Smooth muscle cell (in vitro differentiated cells): ENCODE measurements around the gene SMIM45.

Experiments used
- DNase-seq: peaks from one replicate; lab custom pipeline; 2025; ENCODE audit not compliant: unreplicated experiment; lab: John Stamatoyannopoulos, UW
- H2AFZ ChIP-seq: fragments of 200-600 bp; sonication (generic); 2 replicates; pipeline ENCODE4 v1.6.0; 2016; ENCODE audit warnings: antibody characterized with exemption, low read depth, mild to moderate bottlenecking
- H3F3A ChIP-seq: fragments of 200-600 bp; sonication (generic); 2 replicates; pipeline ENCODE4 v1.6.0; 2017; ENCODE audit warnings: antibody characterized with exemption, low read depth
- H3K27ac ChIP-seq: fragments of 200-600 bp; sonication (generic); 2 replicates; pipeline ENCODE4 v1.5.1; 2016; ENCODE audit warnings: low read depth, mild to moderate bottlenecking
- H3K27me3 ChIP-seq: fragments of 200-600 bp; sonication (generic); 2 replicates; pipeline ENCODE4 v1.6.1; 2016; ENCODE audit warnings: low read depth, mild to moderate bottlenecking
- H3K36me3 ChIP-seq: fragments of 200-600 bp; sonication (generic); 2 replicates; pipeline ENCODE4 v1.5.1; 2016; ENCODE audit warnings: low read depth
- H3K4me1 ChIP-seq: fragments of 200-600 bp; sonication (generic); 2 replicates; pipeline ENCODE4 v1.5.1; 2016; ENCODE audit warnings: low read depth
- H3K4me2 ChIP-seq: fragments of 200-600 bp; sonication (generic); 2 replicates; pipeline ENCODE4 v1.6.0; 2016; ENCODE audit warnings: mild to moderate bottlenecking
- H3K4me3 ChIP-seq: fragments of 200-600 bp; sonication (generic); 2 replicates; pipeline ENCODE4 v1.5.1; 2016; ENCODE audit warnings: mild to moderate bottlenecking
- H3K79me2 ChIP-seq: fragments of 200-600 bp; sonication (generic); 2 replicates; pipeline ENCODE4 v1.6.0; 2016; ENCODE audit warnings: low read depth, mild to moderate bottlenecking
- H3K9ac ChIP-seq: fragments of 200-600 bp; sonication (generic); 2 replicates; pipeline ENCODE4 v1.6.0; 2016; ENCODE audit warnings: low read depth
- H3K9me3 ChIP-seq: fragments of 200-600 bp; sonication (generic); replicated peaks from 2 replicates; pipeline ENCODE4 v1.5.1; 2016; ENCODE audit warnings: low read depth
- H4K20me1 ChIP-seq: fragments of 200-600 bp; sonication (generic); 2 replicates; pipeline ENCODE4 v1.6.0; 2016; ENCODE audit warnings: low read depth
- WGBS: methylation state at CpG from one replicate; pipeline ENCODE4 v1.1.7; 2016; ENCODE audit warnings: low lambda C conversion rate; 5-methylcytosine and 5-hydroxymethylcytosine counted together
- TF ChIP-seq, protein P1 (sequence below): fragments of 200-600 bp; sonication (generic); IDR thresholded peaks from 2 replicates; pipeline ENCODE4 v1.5.1; 2017; ENCODE audit warnings: borderline replicate concordance, mild to moderate bottlenecking, antibody characterized with exemption; ENCODE audit not compliant: insufficient read depth, poor library complexity, severe bottlenecking

Gene SMIM45

DNA sequence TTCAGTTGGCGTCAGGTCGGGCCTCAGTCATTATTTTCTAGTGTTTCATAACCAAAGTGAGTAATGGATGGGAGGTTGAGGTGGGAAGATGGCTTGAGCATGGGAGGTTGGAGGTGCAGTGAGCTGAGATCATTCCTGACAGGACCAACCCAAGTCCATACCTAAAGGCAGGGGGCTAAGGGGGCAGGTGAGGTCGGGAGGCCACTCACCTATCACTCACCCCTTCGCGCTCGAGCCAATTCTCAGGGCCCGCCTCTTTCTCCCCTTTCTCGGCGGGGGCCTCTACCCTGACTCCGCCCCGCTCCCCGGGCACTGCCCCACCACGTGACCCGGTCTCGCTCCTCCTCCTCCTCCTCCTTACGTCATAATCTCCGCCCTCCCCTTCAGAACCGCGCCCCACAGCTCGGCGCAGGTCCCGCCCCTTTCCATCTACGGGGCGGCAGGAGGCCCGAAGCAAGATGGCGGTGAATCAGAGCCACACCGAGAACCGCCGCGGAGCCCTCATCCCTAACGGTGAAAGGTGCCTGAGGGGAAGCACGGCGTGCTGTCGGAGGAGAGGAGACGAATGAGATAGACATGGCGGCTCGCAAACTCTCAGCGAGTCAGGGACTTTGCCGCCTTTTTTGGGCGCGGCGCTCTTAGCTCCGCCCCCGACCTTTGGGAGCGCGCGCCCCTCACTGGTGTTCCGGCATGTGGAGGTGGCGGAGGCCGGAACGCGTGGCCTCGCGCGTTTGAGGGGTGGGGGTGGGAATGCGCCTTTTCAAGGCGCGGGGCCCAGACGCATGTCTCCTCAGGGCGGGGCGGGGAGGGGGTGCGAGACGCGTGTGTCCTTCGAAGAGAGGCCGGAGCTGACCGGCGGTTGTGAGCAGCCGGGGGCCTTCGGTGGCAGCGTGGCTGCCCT, 46.7 kb downstream of the SMIM45 start, which contains the start of gene WBP2NL:
TSS of gene WBP2NL (plus strand) at position 428 of the 901 bp plus-strand sequence. CDS start at position 459, 31 bp downstream.
- Histone ChIP-seq H3K27ac (no peak within 1 kb of the TSS), H3K4me2 (no peak within 1 kb of the TSS), H3K27me3 (no peaks in the 10 kb centered on the region), H3K4me1 (no peaks in the 10 kb centered on the region), H3K36me3 (no peaks in the 10 kb centered on the region), H4K20me1 (no peaks in the 10 kb centered on the region), H3K79me2 (no peaks in the 10 kb centered on the region), H3F3A (no peaks in the 10 kb centered on the region), H3K9me3 (no peaks in the 10 kb centered on the region), H3K4me3 (no peak within 1 kb of the TSS), H2AFZ (no peak within 1 kb of the TSS), H3K9ac (no peak within 1 kb of the TSS)
- WGBS: 97% methylated on average over 50 of the region's 71 CpGs
- TF ChIP-seq, protein P1, sequence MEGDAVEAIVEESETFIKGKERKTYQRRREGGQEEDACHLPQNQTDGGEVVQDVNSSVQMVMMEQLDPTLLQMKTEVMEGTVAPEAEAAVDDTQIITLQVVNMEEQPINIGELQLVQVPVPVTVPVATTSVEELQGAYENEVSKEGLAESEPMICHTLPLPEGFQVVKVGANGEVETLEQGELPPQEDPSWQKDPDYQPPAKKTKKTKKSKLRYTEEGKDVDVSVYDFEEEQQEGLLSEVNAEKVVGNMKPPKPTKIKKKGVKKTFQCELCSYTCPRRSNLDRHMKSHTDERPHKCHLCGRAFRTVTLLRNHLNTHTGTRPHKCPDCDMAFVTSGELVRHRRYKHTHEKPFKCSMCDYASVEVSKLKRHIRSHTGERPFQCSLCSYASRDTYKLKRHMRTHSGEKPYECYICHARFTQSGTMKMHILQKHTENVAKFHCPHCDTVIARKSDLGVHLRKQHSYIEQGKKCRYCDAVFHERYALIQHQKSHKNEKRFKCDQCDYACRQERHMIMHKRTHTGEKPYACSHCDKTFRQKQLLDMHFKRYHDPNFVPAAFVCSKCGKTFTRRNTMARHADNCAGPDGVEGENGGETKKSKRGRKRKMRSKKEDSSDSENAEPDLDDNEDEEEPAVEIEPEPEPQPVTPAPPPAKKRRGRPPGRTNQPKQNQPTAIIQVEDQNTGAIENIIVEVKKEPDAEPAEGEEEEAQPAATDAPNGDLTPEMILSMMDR: no peak
- DNase-seq: no peak

DNA sequence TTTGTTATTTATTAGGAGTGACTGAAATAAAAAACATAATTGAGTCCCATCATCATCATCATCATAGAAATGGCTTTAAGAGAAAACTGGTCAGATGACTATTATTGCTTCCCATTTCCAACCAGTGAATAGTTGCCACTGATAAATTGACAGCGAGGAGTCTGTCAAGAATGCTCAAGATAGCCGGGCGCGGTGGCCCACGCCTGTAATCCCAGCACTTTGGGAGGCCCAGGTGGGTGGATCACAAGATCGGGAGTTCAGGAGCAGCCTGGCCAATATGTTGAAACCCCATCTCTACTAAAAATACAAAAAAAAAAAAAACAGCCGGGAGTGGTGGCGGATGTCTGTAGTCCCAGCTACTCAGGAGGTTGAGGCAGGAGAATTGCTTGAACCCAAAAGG, 48.5 kb downstream of the SMIM45 start:
- H3K4me3 ChIP-seq: no peak overlapping the region
- TF ChIP-seq, protein P1: no peak

DNA sequence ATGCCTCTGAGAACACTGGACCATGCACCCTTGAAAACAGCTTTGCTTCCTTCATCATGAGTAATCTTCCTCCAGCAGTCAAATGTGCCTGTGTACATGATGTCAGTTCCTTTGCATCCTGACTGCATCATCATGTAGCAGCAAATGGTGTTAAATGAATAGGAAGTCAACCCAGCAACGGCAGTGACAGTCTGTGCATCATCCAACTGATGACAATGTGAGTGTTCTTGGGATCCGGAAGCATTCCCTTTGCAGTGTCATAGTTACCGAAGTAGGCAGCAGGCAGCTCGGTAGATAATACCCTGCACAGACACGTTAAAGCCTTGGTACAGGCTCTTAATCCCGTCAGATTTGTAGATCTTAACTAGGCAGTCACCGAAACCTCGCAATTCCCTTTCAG, 49.2 kb downstream of the SMIM45 start:
- 44% methylated on average over 8 of the region's 8 CpGs for WGBS
- no peak overlapping the region for H3K4me3 ChIP-seq

More for the DNA sequence above, 48.5 kb downstream of the SMIM45 start:
- Histone ChIP-seq H3K4me1 (no peaks in the 10 kb centered on the region), H3K79me2 (no peaks in the 10 kb centered on the region), H3K9me3 (no peaks in the 10 kb centered on the region), H3K27ac (no peak overlapping the region), H3K4me2 (no peak overlapping the region), H4K20me1 (no peaks in the 10 kb centered on the region), H3K36me3 (no peaks in the 10 kb centered on the region), H3F3A (no peaks in the 10 kb centered on the region), H2AFZ (no peak overlapping the region), H3K27me3 (no peaks in the 10 kb centered on the region), H3K9ac (no peak overlapping the region)
- 94% methylated on average over 8 of the region's 8 CpGs for WGBS
- DNase-seq: no peak

More for the DNA sequence above, 49.2 kb downstream of the SMIM45 start:
- no peak overlapping the region for H3K27ac ChIP-seq
- no peak overlapping the region for H2AFZ ChIP-seq
- no peaks in the 10 kb centered on the region for H3K36me3 ChIP-seq
- H3K9ac ChIP-seq: no peak overlapping the region
- H3K79me2 ChIP-seq: no peaks in the 10 kb centered on the region
- TF ChIP-seq, protein P1: no peak
- H4K20me1 ChIP-seq: no peaks in the 10 kb centered on the region
- no peaks in the 10 kb centered on the region for H3K4me1 ChIP-seq
- no peaks in the 10 kb centered on the region for H3F3A ChIP-seq
- H3K4me2 ChIP-seq: no peak overlapping the region
- H3K27me3 ChIP-seq: no peaks in the 10 kb centered on the region
- no peaks in the 10 kb centered on the region for H3K9me3 ChIP-seq
- DNase-seq: no peak
